ENCODE results near the gene SLC13A3. TPM values are rescaled to one million over a fixed set of nuclear protein-coding genes. Genes with fewer than 3 reads are reported as not detected.
"Not testable (repeated sequence)": the region's sequence is repeated elsewhere in the genome, so short reads cannot be mapped to it uniquely, and the experiment has no call there.

SLC13A3 gene
- total RNA-seq, 3 donors from 2014 or later, result 1.3 to 2.9 (median 1.6) TPM

DNA sequence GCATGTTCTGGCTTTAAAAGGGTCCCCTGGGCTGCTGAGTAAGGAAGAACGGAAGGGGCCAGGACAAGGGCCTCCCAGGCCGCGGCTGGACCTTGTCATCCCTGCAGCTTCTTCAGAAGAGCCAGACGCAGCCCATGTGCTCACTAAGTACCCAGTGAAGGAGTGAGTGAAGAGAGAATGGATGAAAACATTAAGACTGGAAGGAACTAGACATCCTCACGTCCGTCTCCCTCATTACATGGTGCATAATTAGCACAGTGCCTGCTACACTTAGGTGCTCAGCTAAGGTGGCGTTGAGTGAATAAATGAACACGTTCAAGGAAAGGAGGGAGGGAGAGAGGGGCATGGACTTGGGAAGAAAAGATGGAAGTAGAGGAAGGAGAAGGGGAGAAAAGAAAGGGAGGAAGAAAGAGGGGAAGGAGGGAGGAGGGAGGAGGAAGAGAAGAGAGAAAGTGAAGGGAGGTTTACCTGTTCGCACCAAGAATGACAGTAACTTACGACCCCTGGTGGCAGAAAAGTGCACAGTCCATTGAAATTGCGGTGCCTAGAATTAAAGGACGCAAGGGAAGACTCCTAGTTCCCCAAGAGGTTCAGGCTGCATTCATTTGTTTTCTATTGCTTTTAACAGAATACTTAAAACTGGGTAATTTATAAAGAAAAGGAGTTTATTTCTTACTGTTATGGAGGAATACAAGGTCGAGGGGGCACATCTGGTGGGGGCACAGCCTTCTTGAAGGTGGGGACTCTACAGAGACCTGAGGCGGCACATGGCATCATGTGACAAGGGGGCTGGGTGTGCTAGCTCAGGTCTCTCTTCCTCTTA is 30.0 kb upstream of the SLC13A3 start:
- peak; percentile 62 to 75 for DNase-seq (ENCODE audit: low spot score in 2 of 2)
- no peak overlapping the region for H3K27ac ChIP-seq
- no peaks in the 10 kb centered on the region for H3K27me3 ChIP-seq
- H3K36me3 ChIP-seq, result no peaks in the 10 kb centered on the region
- H3K4me3 ChIP-seq, result no peak overlapping the region
- no peaks in the 10 kb centered on the region for H3K9me3 ChIP-seq
- intact Hi-C loops (cut with DNase I; ENCODE audit: low total_unique reads), result loop anchor here (10.0 kb wide), 1 partner anchor 1336 kb away; the partner anchor contains the start of gene SDC4
- TF ChIP-seq POLR2A (IDR thresholded peaks at IDR 0.05), result no peak
- TF ChIP-seq, protein P1, sequence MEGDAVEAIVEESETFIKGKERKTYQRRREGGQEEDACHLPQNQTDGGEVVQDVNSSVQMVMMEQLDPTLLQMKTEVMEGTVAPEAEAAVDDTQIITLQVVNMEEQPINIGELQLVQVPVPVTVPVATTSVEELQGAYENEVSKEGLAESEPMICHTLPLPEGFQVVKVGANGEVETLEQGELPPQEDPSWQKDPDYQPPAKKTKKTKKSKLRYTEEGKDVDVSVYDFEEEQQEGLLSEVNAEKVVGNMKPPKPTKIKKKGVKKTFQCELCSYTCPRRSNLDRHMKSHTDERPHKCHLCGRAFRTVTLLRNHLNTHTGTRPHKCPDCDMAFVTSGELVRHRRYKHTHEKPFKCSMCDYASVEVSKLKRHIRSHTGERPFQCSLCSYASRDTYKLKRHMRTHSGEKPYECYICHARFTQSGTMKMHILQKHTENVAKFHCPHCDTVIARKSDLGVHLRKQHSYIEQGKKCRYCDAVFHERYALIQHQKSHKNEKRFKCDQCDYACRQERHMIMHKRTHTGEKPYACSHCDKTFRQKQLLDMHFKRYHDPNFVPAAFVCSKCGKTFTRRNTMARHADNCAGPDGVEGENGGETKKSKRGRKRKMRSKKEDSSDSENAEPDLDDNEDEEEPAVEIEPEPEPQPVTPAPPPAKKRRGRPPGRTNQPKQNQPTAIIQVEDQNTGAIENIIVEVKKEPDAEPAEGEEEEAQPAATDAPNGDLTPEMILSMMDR (IDR thresholded peaks at IDR 0.05), result peak; percentile 74 to 87 (median 77)
- H3K4me1 ChIP-seq, result peaks cover 0 to 3% of the 10 kb centered on the region in 2 donors

DNA sequence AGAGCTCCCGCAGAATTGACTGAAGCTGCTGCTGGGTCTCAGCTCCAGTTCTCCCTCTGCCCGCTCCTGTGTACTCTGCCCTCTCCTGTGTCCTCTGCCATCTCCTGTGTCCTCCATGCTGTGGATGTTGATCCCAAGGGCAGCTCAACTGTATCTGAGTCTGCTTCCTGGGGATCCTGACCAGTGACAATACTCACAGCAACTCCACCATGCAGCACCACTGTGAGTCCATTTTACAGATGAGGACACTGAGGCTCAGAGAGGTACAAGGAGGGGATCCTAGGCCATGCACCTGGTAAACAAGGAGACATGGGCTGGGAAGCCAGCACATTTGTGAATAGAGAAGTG is 29.4 kb upstream of the SLC13A3 start:
- Histone ChIP-seq H3K27ac (no peak overlapping the region), H3K36me3 (no peaks in the 10 kb centered on the region), H3K4me1 (peaks cover 0 to 3% of the 10 kb centered on the region in 2 donors), H3K4me3 (no peak overlapping the region), H3K27me3 (no peaks in the 10 kb centered on the region), H3K9me3 (no peaks in the 10 kb centered on the region)
- no peak for DNase-seq (ENCODE audit: low spot score in 2 of 2)
- intact Hi-C loops (cut with DNase I; ENCODE audit: low total_unique reads), result loop anchor here (10.0 kb wide), 1 partner anchor 1336 kb away; the partner anchor contains the start of gene SDC4
- TF ChIP-seq POLR2A (IDR thresholded peaks at IDR 0.05) (no peak), POLR2AphosphoS5 (IDR thresholded peaks at IDR 0.05) (no peak)
- TF ChIP-seq, protein P1 (IDR thresholded peaks at IDR 0.05), result no peak

GRCh38 chr20:46678516-46678915 is 27.3 kb upstream of the SLC13A3 start:
- Histone ChIP-seq H3K27ac (no peak overlapping the region), H3K9me3 (no peaks in the 10 kb centered on the region), H3K4me1 (peaks cover 0 to under 1% of the 10 kb centered on the region in 2 donors), H3K4me3 (no peak overlapping the region), H3K36me3 (no peaks in the 10 kb centered on the region), H3K27me3 (no peaks in the 10 kb centered on the region)
- intact Hi-C loops (cut with DNase I; ENCODE audit: low total_unique reads), result no loop called here
- TF ChIP-seq POLR2AphosphoS5 (IDR thresholded peaks at IDR 0.05) (no peak), POLR2A (IDR thresholded peaks at IDR 0.05) (no peak)
- TF ChIP-seq, protein P1 (IDR thresholded peaks at IDR 0.05), result no peak
- no peak for DNase-seq (ENCODE audit: low spot score in 2 of 2)

GRCh38 chr20:46677608-46678007 is 26.3 kb upstream of the SLC13A3 start:
- Histone ChIP-seq H3K4me1 (no peaks in the 10 kb centered on the region), H3K36me3 (no peaks in the 10 kb centered on the region), H3K27me3 (no peaks in the 10 kb centered on the region), H3K9me3 (peaks cover 3% of the 10 kb centered on the region in 2 donors), H3K4me3 (no peak overlapping the region), H3K27ac (no peak overlapping the region)
- TF ChIP-seq, protein P1 (IDR thresholded peaks at IDR 0.05), result no peak
- TF ChIP-seq POLR2A (IDR thresholded peaks at IDR 0.05) (no peak), POLR2AphosphoS5 (IDR thresholded peaks at IDR 0.05) (no peak)
- DNase-seq (ENCODE audit: low spot score in 2 of 2), result no peak
- intact Hi-C loops (cut with DNase I; ENCODE audit: low total_unique reads), result no loop called here

DNA sequence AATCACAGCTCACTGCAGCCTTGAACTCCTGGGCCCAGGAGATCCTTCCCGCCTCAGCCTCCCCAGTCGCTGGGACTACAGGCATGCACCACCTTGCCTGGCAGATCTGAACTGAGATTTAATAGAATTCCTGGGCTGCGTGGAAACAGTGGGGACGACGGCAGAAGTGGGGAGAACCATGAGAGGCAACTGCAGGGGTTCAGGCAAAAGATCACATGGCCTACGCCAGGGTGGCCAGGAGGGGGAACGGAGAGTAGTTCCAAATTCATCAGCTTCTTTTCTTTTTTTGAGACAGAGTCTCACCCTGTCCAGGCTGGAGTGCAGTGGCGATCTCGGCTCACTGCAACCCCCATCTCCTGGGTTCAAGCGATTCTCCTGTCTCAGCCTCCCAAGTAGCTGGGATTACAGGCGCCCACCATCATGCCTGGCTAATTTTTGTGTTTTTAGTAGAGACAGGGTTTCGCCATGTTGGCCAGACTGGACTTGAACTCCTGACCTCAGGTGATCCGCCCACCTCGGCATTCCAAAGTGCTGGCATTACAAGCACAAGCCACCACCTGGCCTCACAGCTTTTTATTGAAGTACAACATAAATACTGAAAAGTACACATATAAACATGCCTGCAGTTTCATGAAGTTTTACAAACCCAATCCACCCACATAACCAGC is 25.5 kb upstream of the SLC13A3 start:
- H3K36me3 ChIP-seq; H3K27me3 ChIP-seq; H3K9me3 ChIP-seq; H3K4me1 ChIP-seq; H3K27ac ChIP-seq; intact Hi-C loops (cut with DNase I; ENCODE audit: low total_unique reads); DNase-seq (ENCODE audit: low spot score in 2 of 2); H3K4me3 ChIP-seq: not testable (repeated sequence)
